ENCODE measurements around the gene MRPL55. TPM values are rescaled to one million over a fixed set of nuclear protein-coding genes. Genes with fewer than 3 reads are reported as not detected.

MRPL55 gene
- polyA plus RNA-seq, 1 donor from 2014 or later = 168 TPM

DNA sequence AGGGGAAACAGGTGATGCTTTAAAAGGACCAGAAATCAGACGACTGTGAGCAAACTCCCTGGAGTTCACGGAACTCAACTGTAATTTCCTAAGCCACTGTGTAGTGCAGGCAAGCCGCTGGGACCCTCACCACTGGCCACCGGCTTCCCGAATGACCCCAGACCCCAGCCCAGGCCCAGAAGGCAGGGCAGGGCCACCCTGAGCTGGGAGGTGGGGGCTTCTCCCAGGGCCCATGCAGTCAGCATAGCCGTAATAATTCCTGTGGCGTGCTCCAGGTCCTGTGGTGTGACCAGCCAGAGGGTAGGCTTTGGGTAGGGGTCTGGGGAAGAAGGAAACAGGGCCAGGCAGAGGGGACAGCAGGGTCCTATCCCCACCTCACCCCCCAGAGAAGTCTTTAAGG lies 30.1 kb downstream of the MRPL55 start:
- Histone ChIP-seq H4K20me1 (ENCODE audit: insufficient read depth) (no peaks in the 10 kb centered on the region), H3K4me2 (ENCODE audit: low read length) (no peak overlapping the region), H3F3A (ENCODE audit: insufficient read depth, low read length, poor library complexity, severe bottlenecking) (no peaks in the 10 kb centered on the region), H3K4me3 (ENCODE audit: low read length) (no peak overlapping the region), H3K79me2 (replicated peaks; ENCODE audit: insufficient read depth, low read length) (peaks cover 12% of the 10 kb centered on the region), H3K9me3 (ENCODE audit: low read length) (no peaks in the 10 kb centered on the region), H3K27me3 (ENCODE audit: insufficient read depth, low read depth, low read length) (no peaks in the 10 kb centered on the region), H3K9me2 (ENCODE audit: insufficient read depth, low read length) (no peaks in the 10 kb centered on the region), H3K27ac (ENCODE audit: low read length) (no peak overlapping the region), H2AFZ (ENCODE audit: low read depth, low read length) (no peak overlapping the region), H3K36me3 (ENCODE audit: insufficient read depth, low read length) (no peaks in the 10 kb centered on the region), H3K9ac (ENCODE audit: low read length) (no peak overlapping the region)
- TF ChIP-seq EP300 (conservative IDR thresholded peaks at IDR 0.05; ENCODE audit: poor library complexity, severe bottlenecking) = no peak
- TF ChIP-seq, protein P1, sequence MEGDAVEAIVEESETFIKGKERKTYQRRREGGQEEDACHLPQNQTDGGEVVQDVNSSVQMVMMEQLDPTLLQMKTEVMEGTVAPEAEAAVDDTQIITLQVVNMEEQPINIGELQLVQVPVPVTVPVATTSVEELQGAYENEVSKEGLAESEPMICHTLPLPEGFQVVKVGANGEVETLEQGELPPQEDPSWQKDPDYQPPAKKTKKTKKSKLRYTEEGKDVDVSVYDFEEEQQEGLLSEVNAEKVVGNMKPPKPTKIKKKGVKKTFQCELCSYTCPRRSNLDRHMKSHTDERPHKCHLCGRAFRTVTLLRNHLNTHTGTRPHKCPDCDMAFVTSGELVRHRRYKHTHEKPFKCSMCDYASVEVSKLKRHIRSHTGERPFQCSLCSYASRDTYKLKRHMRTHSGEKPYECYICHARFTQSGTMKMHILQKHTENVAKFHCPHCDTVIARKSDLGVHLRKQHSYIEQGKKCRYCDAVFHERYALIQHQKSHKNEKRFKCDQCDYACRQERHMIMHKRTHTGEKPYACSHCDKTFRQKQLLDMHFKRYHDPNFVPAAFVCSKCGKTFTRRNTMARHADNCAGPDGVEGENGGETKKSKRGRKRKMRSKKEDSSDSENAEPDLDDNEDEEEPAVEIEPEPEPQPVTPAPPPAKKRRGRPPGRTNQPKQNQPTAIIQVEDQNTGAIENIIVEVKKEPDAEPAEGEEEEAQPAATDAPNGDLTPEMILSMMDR (IDR thresholded peaks at IDR 0.05; ENCODE audit: poor library complexity, severe bottlenecking) = no peak
- no peak for TF ChIP-seq TAF1 (IDR thresholded peaks at IDR 0.05; ENCODE audit: low read depth)
- TF ChIP-seq POLR2AphosphoS5 (IDR thresholded peaks at IDR 0.05) = no peak
- no peak for TF ChIP-seq EZH2 (IDR thresholded peaks at IDR 0.05; ENCODE audit: borderline replicate concordance, insufficient read depth, low read length, poor library complexity, severe bottlenecking)
- TF ChIP-seq, protein P2, sequence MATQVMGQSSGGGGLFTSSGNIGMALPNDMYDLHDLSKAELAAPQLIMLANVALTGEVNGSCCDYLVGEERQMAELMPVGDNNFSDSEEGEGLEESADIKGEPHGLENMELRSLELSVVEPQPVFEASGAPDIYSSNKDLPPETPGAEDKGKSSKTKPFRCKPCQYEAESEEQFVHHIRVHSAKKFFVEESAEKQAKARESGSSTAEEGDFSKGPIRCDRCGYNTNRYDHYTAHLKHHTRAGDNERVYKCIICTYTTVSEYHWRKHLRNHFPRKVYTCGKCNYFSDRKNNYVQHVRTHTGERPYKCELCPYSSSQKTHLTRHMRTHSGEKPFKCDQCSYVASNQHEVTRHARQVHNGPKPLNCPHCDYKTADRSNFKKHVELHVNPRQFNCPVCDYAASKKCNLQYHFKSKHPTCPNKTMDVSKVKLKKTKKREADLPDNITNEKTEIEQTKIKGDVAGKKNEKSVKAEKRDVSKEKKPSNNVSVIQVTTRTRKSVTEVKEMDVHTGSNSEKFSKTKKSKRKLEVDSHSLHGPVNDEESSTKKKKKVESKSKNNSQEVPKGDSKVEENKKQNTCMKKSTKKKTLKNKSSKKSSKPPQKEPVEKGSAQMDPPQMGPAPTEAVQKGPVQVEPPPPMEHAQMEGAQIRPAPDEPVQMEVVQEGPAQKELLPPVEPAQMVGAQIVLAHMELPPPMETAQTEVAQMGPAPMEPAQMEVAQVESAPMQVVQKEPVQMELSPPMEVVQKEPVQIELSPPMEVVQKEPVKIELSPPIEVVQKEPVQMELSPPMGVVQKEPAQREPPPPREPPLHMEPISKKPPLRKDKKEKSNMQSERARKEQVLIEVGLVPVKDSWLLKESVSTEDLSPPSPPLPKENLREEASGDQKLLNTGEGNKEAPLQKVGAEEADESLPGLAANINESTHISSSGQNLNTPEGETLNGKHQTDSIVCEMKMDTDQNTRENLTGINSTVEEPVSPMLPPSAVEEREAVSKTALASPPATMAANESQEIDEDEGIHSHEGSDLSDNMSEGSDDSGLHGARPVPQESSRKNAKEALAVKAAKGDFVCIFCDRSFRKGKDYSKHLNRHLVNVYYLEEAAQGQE (IDR thresholded peaks at IDR 0.05; ENCODE audit: borderline replicate concordance) = no peak
- no peak for TF ChIP-seq RAD21 (conservative IDR thresholded peaks at IDR 0.05)
- TF ChIP-seq MXI1 (conservative IDR thresholded peaks at IDR 0.05; ENCODE audit: poor library complexity, severe bottlenecking) = no peak
- no peak for TF ChIP-seq SMC3 (conservative IDR thresholded peaks at IDR 0.05; ENCODE audit: poor library complexity)

DNA sequence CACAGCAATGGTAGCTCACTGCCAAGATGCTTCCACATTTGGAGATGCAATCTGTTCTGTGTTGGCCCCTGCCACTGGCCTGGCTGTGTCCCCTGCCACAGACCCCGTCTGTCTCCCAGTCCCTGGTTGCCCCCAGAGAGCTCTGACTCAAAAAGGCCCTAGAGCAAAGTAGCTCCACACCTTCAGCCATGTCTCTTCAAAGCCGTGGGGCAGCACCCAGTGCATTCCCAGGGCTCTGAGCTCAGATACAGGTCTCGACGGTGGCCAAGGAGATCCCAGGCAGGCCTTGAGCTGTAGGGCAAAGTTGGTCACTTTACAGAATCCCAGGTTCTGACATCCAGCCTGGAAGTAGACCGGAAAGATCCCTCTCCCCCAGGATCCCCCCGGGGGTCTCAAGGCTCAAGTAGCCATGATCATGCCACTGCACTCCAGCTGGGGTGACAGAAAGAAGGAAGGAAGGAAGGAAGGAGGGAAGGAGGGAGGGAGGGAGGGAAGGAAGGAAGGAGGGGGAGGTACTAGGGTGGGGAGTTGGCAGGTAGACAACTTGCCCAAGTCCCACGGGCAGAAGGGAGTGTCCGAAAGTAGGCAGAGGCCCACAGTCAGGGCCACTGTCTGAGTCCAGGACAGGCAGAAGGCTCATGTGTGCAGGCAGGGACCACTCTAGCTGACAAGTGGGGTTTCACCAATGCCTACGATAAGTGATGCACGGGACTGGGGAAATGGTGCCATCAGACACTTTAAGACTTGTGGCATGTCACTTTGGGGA lies 31.4 kb downstream of the MRPL55 start:
- Histone ChIP-seq H3K36me3 (ENCODE audit: insufficient read depth, low read length) (no peaks in the 10 kb centered on the region), H3K9ac (ENCODE audit: low read length) (no peak overlapping the region), H3K4me3 (ENCODE audit: low read length) (no peak overlapping the region), H3K9me2 (ENCODE audit: insufficient read depth, low read length) (no peaks in the 10 kb centered on the region), H3K4me2 (ENCODE audit: low read length) (no peak overlapping the region), H3K9me3 (ENCODE audit: low read length) (no peaks in the 10 kb centered on the region), H4K20me1 (ENCODE audit: insufficient read depth) (no peaks in the 10 kb centered on the region), H3K79me2 (replicated peaks; ENCODE audit: insufficient read depth, low read length) (no peaks in the 10 kb centered on the region), H3F3A (ENCODE audit: insufficient read depth, low read length, poor library complexity, severe bottlenecking) (no peaks in the 10 kb centered on the region), H2AFZ (ENCODE audit: low read depth, low read length) (no peak overlapping the region), H3K27ac (ENCODE audit: low read length) (no peak overlapping the region), H3K27me3 (ENCODE audit: insufficient read depth, low read depth, low read length) (no peaks in the 10 kb centered on the region)
- TF ChIP-seq, protein P2 (IDR thresholded peaks at IDR 0.05; ENCODE audit: borderline replicate concordance) = no peak
- TF ChIP-seq RAD21 (conservative IDR thresholded peaks at IDR 0.05) = no peak
- no peak for TF ChIP-seq TAF1 (IDR thresholded peaks at IDR 0.05; ENCODE audit: low read depth)
- TF ChIP-seq, protein P1 (IDR thresholded peaks at IDR 0.05; ENCODE audit: poor library complexity, severe bottlenecking) = no peak
- TF ChIP-seq POLR2AphosphoS5 (IDR thresholded peaks at IDR 0.05) = no peak
- no peak for TF ChIP-seq EP300 (conservative IDR thresholded peaks at IDR 0.05; ENCODE audit: poor library complexity, severe bottlenecking)
- no peak for TF ChIP-seq MXI1 (conservative IDR thresholded peaks at IDR 0.05; ENCODE audit: poor library complexity, severe bottlenecking)
- TF ChIP-seq EZH2 (IDR thresholded peaks at IDR 0.05; ENCODE audit: borderline replicate concordance, insufficient read depth, low read length, poor library complexity, severe bottlenecking) = no peak
- no peak for TF ChIP-seq SMC3 (conservative IDR thresholded peaks at IDR 0.05; ENCODE audit: poor library complexity)
